GM23338 (cell line): Measurements from ENCODE around the gene TP73.

ENCODE experiments used
- CREB1 ChIP-seq: fragments of 250-450 bp; sonication (Bioruptor Pico); IDR thresholded peaks from 2 replicates; pipeline ENCODE4 v1.5.0; 2020; ENCODE audit warnings: low read depth, mild to moderate bottlenecking, moderate library complexity
- EZH2 ChIP-seq: fragments of 200-600 bp; sonication (generic); IDR thresholded peaks from one replicate; pipeline ENCODE4 v1.8.0; 2017; ENCODE audit warnings: antibody characterized with exemption, mild to moderate bottlenecking, low read depth; ENCODE audit not compliant: unreplicated experiment
- EZH2phosphoT487 ChIP-seq: fragments of 200-600 bp; sonication (generic); IDR thresholded peaks from one replicate; pipeline ENCODE4 v1.8.1; 2018; ENCODE audit warnings: antibody characterized with exemption; ENCODE audit not compliant: unreplicated experiment
- POLR2AphosphoS5 ChIP-seq: IDR thresholded peaks from 2 replicates; pipeline ENCODE4 v1.6.1; 2016; ENCODE audit warnings: antibody characterized with exemption, low read depth
- ZNF331 ChIP-seq: fragments of 250-450 bp; sonication (Bioruptor Pico); IDR thresholded peaks from 2 replicates; pipeline ENCODE4 v1.5.0; 2020; ENCODE audit warnings: low read depth, mild to moderate bottlenecking, moderate library complexity
- TF ChIP-seq, protein P1 (sequence below), 2 experiments: fragments of 200-600 bp in 1 of 2; sonication (generic) in 1 of 2; conservative IDR thresholded peaks; 2 replicates each; pipeline versions ENCODE4 v1.5.1 to v1.6.1; 2016 to 2017; ENCODE audit warnings: antibody characterized with exemption in 2 of 2, low read depth in 2 of 2, mild to moderate bottlenecking in 2 of 2, moderate library complexity in 1 of 2
- TF ChIP-seq, protein P2 (sequence below): IDR thresholded peaks from one replicate; pipeline ENCODE4 v1.6.1; 2018; ENCODE audit warnings: antibody characterized with exemption; ENCODE audit not compliant: unreplicated experiment
- TF ChIP-seq, protein P3 (sequence below): fragments of 250-450 bp; sonication (Bioruptor Pico); IDR thresholded peaks from 2 replicates; pipeline ENCODE4 v1.5.0; 2020; ENCODE audit warnings: mild to moderate bottlenecking, moderate library complexity

DNA sequence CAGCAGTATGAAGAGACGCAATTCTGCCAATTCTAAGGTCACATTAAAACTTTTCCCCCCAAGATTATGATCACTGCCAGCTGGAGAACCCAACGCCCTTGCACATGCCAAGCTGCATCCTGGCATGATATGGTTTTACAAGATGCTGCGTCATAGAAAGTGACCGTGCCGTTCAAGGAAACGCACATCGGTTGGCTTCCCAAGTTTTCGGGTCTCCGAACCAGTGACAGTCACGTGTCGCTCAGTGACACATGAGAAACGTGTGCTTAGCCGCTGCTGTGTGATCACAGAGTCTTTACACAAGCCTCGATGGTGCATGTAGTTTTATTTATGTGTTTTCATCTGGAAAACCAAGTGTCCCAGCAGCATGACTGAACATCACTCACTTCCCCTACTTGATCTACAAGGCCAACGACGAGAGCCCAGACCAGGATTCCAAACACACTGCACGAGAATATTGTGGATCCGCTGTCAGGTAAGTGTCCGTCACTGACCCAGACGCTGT is 127.6 kb downstream of the TP73 start:
- TF ChIP-seq, protein P1, sequence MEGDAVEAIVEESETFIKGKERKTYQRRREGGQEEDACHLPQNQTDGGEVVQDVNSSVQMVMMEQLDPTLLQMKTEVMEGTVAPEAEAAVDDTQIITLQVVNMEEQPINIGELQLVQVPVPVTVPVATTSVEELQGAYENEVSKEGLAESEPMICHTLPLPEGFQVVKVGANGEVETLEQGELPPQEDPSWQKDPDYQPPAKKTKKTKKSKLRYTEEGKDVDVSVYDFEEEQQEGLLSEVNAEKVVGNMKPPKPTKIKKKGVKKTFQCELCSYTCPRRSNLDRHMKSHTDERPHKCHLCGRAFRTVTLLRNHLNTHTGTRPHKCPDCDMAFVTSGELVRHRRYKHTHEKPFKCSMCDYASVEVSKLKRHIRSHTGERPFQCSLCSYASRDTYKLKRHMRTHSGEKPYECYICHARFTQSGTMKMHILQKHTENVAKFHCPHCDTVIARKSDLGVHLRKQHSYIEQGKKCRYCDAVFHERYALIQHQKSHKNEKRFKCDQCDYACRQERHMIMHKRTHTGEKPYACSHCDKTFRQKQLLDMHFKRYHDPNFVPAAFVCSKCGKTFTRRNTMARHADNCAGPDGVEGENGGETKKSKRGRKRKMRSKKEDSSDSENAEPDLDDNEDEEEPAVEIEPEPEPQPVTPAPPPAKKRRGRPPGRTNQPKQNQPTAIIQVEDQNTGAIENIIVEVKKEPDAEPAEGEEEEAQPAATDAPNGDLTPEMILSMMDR (conservative IDR thresholded peaks at IDR 0.05; ENCODE audit: low read depth in 2 of 2) = no peak
- TF ChIP-seq EZH2 = no peak
- TF ChIP-seq, protein P2, sequence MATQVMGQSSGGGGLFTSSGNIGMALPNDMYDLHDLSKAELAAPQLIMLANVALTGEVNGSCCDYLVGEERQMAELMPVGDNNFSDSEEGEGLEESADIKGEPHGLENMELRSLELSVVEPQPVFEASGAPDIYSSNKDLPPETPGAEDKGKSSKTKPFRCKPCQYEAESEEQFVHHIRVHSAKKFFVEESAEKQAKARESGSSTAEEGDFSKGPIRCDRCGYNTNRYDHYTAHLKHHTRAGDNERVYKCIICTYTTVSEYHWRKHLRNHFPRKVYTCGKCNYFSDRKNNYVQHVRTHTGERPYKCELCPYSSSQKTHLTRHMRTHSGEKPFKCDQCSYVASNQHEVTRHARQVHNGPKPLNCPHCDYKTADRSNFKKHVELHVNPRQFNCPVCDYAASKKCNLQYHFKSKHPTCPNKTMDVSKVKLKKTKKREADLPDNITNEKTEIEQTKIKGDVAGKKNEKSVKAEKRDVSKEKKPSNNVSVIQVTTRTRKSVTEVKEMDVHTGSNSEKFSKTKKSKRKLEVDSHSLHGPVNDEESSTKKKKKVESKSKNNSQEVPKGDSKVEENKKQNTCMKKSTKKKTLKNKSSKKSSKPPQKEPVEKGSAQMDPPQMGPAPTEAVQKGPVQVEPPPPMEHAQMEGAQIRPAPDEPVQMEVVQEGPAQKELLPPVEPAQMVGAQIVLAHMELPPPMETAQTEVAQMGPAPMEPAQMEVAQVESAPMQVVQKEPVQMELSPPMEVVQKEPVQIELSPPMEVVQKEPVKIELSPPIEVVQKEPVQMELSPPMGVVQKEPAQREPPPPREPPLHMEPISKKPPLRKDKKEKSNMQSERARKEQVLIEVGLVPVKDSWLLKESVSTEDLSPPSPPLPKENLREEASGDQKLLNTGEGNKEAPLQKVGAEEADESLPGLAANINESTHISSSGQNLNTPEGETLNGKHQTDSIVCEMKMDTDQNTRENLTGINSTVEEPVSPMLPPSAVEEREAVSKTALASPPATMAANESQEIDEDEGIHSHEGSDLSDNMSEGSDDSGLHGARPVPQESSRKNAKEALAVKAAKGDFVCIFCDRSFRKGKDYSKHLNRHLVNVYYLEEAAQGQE = no peak
- TF ChIP-seq, protein P3, sequence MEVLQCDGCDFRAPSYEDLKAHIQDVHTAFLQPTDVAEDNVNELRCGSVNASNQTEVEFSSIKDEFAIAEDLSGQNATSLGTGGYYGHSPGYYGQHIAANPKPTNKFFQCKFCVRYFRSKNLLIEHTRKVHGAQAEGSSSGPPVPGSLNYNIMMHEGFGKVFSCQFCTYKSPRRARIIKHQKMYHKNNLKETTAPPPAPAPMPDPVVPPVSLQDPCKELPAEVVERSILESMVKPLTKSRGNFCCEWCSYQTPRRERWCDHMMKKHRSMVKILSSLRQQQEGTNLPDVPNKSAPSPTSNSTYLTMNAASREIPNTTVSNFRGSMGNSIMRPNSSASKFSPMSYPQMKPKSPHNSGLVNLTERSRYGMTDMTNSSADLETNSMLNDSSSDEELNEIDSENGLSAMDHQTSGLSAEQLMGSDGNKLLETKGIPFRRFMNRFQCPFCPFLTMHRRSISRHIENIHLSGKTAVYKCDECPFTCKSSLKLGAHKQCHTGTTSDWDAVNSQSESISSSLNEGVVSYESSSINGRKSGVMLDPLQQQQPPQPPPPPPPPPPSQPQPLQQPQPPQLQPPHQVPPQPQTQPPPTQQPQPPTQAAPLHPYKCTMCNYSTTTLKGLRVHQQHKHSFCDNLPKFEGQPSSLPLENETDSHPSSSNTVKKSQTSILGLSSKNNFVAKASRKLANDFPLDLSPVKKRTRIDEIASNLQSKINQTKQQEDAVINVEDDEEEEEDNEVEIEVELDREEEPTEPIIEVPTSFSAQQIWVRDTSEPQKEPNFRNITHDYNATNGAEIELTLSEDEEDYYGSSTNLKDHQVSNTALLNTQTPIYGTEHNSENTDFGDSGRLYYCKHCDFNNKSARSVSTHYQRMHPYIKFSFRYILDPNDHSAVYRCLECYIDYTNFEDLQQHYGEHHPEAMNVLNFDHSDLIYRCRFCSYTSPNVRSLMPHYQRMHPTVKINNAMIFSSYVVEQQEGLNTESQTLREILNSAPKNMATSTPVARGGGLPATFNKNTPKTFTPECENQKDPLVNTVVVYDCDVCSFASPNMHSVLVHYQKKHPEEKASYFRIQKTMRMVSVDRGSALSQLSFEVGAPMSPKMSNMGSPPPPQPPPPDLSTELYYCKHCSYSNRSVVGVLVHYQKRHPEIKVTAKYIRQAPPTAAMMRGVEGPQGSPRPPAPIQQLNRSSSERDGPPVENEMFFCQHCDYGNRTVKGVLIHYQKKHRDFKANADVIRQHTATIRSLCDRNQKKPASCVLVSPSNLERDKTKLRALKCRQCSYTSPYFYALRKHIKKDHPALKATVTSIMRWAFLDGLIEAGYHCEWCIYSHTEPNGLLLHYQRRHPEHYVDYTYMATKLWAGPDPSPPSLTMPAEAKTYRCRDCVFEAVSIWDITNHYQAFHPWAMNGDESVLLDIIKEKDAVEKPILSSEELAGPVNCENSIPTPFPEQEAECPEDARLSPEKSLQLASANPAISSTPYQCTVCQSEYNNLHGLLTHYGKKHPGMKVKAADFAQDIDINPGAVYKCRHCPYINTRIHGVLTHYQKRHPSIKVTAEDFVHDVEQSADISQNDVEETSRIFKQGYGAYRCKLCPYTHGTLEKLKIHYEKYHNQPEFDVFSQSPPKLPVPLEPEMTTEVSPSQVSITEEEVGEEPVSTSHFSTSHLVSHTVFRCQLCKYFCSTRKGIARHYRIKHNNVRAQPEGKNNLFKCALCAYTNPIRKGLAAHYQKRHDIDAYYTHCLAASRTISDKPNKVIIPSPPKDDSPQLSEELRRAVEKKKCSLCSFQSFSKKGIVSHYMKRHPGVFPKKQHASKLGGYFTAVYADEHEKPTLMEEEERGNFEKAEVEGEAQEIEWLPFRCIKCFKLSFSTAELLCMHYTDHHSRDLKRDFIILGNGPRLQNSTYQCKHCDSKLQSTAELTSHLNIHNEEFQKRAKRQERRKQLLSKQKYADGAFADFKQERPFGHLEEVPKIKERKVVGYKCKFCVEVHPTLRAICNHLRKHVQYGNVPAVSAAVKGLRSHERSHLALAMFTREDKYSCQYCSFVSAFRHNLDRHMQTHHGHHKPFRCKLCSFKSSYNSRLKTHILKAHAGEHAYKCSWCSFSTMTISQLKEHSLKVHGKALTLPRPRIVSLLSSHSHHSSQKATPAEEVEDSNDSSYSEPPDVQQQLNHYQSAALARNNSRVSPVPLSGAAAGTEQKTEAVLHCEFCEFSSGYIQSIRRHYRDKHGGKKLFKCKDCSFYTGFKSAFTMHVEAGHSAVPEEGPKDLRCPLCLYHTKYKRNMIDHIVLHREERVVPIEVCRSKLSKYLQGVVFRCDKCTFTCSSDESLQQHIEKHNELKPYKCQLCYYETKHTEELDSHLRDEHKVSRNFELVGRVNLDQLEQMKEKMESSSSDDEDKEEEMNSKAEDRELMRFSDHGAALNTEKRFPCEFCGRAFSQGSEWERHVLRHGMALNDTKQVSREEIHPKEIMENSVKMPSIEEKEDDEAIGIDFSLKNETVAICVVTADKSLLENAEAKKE (CRISPR knock-in tag) = no peak
- no peak for TF ChIP-seq CREB1 (CRISPR knock-in tag)
- TF ChIP-seq ZNF331 (CRISPR knock-in tag) = no peak
- no peak for TF ChIP-seq EZH2phosphoT487
- TF ChIP-seq POLR2AphosphoS5 = no peak
